GF-D8 (cell line): ENCODE measurements around the gene STRBP.
"Not testable (repeated sequence)": the region's sequence is repeated elsewhere in the genome, so short reads cannot be mapped to it uniquely, and the experiment has no call there.

Experiments used
- DNase-seq: peaks from one replicate; lab custom pipeline; 2025; lab: John Stamatoyannopoulos, UW

Gene STRBP

DNA sequence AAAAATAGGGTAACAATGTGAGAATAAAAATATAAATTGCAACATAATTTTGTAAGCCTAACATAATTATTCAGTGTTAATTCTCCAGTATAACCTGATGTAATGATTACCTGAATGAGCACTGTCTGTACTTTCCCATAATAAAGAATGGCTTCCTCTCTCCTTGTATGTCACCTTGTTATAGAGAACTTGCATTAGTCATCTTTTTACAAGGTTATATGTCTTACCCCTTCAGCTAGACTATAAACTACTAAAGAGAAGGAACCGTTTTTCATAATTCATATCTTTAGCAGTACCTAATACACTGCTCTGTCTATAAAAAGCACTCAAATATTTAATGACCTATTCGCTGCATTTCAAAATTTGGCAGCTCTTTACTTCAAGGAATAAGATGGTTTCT, 19.8 kb downstream of the STRBP start:
- no peak for DNase-seq

DNA sequence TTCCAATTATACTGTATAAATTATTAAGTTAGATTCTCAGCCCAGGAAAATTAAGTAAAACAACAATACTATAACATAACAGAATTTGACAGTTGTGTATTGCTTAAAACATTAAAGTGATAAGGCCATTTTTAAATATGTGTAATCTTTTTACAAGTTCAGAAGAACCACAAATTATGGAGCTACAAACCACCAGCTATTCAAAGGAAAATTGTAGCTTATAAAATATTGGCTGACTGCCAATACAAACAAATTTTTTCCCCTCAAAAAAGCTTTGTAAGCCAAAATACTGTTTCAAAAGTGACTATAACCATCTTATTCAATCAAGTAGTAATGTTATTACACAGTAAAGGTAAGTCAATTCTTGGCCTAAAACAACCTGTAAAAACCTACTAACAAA, 21.9 kb downstream of the STRBP start:
- peak; percentile 14 for DNase-seq

DNA sequence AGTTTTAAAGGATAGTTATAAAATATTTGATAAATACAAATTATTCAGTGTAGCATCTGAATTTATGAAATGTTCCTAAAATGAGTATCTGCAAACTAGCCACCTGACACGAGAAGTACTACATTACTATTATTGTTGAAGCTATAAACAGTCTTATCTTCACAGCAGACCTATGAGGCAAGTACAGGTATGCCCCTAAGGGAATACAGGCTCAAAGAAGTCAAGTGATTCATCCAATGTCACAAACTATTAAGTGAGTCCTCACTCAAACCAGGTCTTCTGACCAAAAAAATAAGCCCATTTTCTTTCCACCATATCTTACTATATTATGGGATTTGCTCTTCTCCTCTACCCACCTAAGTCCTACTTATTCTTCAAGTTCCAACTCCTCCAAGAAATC, 28.7 kb downstream of the STRBP start:
- DNase-seq = no peak

DNA sequence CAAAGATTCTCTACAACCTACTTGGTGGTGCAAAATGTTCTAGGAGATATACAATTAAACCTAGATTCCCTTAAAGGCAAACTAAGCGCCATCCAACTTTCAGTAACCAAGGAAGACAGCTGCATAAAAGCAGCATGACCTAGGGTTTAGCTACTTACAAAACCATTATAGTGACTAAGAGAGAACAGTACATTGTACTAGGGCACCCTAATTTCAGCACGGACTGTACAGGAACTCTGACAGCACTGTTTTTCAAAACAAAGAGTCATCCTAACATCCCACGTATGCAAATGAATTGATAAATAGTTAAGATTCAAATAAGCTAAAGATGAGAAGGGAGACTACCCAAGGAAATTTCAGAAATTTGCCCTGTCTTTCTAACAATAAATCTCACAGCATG, 30.0 kb downstream of the STRBP start:
- no peak for DNase-seq

DNA sequence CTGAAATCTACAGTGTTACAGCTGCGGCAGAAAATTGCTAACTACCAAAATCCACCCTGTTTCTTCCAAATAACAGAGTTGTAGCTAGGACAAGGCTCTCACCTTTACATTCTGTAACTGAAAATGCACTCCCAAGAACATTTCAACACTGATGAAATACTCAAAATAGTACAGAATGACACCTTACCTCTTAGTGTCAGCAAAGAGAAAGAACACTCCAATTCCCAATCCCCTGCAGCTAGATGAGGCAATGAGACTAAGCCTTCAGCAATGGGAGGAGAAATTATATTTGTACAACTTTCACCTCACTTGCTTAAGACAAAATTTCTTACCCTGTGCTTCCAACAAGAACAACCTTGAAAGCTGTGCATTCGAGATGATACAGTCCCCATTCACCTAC, 31.2 kb downstream of the STRBP start:
- DNase-seq = no peak

DNA sequence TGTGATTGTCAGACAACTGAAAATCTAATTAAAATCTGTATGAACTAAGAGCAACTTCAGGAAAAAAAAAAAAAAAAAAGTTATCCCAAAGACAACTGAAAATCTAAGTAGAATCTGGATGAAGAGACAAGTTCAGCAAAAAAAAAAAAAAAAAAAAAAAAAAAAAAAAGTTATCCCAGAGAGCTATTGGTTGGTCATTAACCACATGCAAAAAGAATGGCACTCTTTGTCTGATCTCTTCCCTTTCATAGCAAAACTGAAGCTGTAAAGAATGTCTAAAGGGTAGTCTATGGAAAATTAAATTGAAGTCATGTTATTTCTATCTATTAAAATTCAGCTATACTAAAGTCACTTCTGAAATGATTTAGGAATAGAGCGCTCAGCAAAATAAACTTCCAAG, 32.9 kb downstream of the STRBP start:
- no peak for DNase-seq

DNA sequence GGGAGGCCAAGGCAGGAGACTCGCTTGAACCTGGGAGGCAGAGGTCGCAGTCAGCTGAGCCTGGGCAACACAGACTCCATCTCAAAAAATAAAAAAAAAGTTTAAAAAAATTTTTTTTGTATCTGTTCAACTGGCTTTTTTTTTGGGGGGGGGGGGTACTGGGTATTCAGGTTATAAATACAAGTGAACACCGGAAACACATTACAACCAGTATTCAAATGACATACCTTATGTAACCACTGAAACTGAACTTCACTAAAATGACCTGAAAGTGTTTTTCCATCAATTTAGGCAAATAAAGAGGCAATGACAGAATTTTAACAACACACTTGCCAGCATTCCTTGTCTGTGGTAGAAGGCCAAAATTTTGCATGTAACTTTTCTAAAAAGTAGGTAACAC, 33.5 kb downstream of the STRBP start:
- no peak for DNase-seq

DNA sequence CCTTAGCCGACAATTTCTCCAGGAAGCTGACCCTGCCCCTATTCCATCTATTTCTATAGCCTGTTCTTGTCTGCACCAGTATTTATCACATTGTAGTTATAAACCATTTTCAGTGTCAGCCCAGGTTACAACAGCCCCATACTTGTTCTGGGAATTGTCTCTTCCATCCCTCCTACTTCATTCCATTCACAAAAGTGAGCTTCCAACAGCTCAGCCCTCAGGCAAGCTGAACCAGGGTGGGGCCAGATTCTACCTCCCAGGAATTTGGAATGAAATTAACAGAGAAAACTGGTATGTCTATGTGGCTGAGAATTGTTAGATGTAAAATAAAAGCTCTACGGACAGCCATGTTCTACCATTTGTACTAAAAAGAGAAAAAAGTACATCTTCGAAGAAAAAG, 36.1 kb downstream of the STRBP start:
- no peak for DNase-seq

DNA sequence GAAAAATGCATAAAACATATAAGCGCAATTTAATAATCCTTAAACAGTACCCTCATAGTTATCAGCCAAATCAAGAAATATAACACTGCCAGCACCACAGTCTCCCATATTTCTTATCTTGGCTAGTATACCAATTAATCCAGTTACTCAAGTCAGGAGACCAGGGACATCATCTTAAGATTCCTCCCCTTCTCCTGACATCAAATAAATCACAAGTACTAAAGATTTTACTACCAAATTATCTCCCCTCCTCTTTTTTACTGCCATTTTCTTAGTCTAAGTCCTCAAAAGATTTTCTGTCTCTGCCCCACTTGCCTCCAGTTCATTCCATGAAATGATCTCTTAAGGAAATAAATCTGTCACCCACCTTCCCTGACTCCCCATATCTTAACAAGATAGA, 37.0 kb downstream of the STRBP start:
- DNase-seq = no peak

DNA sequence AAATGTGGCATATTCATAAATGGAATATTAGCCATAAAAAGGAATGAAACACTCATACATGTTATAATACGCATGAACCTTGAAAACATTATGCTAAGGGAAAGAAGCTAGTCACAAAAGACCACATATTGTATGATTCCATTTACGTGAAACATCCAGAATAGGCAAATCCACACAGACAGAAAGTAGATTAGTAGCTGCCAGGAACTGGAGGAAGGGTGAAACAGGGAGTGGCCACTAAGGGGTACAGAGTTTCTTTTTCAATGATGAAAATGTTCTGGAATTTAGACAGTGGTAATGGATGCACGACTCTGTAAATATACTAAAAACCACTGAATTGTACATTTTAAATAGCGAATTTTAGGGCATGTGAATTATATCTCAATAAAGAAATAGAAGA, 39.4 kb downstream of the STRBP start:
- no peak for DNase-seq

DNA sequence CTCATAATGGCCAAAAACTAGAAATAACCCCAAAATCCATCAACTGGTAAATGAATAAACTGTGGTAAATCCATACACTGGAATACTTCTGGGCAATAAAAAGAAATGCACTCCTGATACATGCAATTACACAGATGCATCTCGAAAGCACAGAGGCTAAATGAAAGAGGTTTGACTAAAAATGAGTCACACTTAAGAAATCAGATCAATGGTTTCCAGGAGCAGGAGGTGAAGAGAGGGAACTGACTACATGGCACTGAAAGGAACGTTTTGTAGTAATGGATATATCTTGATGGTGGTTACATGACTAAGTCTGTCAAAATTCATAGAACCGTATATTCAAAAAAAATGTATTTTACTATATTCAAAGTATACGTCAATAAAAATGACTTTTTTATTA, 42.4 kb downstream of the STRBP start:
- DNase-seq = no peak

DNA sequence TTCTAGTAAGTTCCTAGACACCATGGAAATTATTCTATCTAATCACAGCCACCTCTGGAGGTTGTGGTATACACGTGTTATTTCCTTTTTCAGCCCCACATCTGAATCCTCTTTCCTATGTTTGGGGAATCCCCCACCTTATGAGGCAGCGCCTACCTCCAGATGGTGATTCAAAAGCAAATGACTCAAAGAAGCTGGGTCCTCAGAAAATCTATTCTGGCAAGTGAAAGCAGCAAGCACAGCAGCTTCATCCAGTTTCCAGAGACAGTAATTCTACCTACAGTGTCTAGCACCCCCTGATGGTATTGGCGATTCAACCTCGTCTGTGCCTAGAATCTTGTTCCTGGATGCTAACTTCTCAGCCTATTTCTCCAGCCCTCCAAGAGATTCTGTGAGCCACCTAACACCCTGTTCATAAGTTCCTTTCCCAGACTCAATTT, 43.0 kb downstream of the STRBP start:
- DNase-seq = no peak

DNA sequence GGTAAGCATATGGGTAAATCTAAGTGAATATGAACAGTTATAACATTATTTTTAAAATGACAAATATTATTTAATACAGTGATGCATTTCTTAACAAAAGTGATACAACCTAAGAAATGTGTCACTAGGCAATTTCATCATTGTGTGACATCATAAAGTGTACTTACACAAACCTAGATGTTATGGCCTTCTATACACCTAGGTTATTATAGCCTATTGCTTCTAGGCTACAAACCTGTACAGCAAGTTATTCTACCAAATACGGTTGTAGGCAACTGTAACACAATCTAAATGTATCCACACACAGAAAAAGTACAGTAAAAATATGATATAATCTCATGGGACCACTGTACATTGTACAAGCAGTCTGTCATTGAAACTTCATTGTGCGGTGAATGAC, 48.3 kb downstream of the STRBP start:
- no peak for DNase-seq

DNA sequence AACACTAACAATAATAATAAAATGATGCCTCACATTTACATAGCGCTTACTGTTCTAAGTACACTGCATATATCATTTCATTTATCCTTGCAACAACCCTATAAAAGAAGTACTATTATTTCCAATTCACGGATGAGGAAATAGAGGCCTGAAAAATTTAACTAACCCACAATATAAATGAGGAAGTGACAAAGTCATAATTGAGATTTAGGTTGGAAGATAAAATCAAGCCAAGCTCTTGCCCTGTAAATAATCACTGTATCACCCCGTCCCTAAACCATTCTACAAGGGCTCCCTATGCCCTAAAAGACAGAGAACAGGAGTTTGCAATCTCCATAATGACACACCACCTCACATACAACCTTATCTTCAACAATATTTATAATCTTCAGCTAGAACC, 49.6 kb downstream of the STRBP start:
- no peak for DNase-seq

DNA sequence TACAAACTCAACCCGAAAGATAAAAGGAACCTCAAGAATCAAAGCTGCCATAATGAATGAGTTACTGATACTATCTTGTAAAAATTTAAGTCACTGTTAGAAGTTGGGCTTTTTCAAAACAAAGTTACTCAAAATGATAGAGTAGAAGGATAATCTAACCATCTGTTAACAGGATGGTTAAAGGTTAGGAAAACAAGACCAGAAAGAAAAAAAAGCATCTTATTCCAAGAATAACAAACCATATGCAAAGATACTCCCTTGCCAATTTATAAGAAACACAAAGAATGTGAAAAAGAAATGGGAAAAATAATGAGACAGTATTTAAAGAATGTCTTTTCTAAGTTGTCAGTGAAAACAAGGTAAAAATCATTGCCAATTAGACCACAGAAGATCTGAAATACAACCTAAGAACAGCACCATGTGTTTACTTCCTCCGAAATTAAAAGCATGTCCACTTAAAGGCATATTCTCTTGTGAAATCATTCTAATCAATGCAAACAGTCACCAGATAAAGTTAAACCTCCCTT, 51.2 kb downstream of the STRBP start:
- no peak for DNase-seq

DNA sequence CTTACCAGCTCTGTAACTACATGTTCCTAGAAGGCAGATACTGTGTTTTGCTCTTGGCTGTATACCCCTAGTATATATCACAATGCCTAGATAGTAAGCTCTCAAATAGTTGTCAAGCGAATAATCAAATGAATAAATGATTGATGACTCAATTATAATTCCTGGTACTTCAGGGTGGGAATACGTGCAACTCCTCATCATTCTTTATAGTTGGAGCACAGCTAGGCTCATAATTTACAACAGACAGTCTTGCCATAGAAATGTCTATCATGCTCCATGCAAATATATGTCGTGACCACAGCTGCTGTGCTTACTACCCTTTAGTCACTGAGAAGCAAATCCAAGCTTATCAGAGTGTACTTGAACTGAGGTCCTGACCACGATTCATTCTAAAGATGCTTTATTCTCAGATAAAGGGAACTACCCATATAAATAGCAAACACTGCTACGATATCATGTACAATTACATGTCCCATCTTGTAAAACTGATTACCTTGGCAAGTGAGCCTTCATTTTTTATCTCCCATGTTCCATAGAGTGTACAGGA, 52.1 kb downstream of the STRBP start:
- DNase-seq = no peak

DNA sequence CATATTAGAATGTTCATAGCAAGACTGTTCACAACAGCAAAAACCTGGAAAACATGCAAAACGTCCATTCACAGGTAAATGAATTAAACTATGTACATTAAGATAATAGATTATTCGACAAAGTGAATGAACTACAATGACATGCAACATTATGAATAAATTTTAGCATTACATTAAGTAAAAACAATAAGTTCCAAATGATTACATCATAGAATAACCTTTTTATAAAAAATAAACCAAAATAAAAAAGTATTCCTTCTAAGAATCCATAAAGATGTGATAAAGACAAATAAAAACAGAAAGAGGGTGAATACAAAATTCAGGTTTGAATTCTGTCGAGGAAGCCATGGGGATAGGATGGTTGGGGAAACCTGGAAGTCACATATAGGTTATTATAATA, 57.3 kb downstream of the STRBP start:
- no peak for DNase-seq

DNA sequence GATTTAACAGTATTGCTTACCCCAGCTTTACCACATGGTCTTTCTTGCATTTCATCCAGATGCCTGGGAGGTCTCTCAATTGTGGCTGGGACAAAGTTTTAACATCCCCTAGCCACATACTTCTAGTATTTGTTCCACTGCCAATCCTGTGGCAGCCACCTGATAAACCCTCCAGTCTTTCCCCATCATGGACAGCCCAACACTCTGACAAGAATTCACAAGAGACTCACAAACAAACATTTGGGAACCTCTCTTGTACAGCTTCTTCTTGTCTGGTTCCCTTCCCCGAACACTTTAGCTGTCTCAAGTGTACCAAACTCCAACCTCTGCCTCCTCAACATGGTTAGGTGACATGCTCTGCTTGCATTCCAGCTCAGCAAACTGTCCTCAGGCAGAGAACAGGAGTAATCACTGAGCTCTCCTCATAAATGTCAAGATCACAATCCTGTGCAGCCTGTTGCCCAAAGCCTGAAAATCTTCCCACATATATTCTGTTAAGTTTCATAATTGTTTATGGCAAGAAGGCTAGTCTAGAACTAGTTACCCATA, 59.7 kb downstream of the STRBP start:
- no peak for DNase-seq

DNA sequence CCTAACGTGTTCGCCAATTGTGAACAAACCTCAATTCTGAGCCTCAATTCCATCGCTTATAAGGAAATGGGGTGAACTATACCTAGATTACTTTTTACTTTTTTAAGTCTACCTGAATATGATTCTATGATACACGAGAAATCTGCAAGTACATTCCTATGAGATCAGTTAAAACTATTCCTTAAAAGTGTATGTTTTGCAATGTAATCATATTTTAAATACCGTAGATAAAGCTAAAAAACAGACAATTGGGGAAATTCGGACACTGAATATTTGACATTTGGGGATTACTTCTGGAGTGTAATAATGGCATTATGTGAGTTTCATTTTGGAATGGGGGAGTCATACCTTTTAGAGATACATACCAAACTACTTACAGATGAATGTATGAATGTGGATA, 62.3 kb downstream of the STRBP start:
- no peak for DNase-seq

DNA sequence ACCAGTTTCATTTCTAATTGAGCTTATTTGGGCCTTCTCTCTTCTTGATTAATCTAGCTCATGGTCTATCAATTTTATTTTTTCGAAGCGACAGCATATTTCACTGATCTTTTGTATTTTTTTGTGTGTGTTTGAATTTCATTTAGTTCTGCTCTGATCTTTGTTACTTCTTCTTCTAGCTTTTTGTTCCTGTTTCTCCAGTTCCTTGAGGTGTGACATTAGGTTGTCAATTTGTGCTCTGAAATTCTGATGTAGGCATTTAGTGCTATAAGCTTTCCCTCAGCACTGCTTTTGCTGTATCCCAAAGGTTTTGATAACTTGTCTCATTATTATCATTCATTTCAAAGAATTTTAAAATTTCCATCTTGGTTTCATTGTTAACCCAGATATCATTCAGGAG, 67.3 kb downstream of the STRBP start:
- DNase-seq = no peak

DNA sequence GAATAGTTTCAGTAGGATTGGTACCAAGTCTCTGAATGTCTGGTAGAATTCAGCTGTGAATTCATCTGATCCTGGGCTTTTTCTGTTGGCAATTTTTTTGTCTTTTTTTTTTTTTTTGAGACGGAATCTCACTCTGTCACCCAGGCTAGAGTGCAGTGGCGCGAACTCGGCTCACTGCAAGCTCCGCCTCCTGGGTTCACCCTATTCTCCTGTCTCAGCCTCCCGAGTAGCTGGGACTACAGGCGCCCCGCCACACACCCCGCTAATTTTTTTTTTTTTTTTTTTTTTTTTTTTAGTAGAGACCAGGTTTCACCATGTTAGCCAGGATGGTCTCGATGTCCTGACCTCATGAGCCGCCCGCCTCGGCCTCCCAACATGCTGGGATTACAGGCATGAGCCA, 67.9 kb downstream of the STRBP start:
- DNase-seq = not testable (repeated sequence)

DNA sequence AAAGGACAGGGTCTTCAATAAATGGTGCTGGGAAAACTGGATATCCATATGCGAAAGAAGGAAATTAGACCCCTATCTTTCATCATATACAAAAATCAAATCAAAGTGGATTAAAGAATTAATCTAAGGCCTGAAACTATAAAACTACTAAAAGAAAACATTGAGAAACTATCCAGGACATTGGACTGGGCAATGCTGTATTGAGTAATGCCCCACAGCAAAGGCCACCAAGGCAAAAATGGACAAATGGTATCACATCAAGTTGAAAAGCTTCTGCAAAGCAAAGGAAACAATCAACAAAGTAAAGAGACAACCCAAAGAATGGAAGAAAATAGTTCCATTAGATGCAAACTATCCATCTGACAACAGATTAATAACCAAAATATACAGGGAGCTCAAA, 72.3 kb downstream of the STRBP start:
- DNase-seq = no peak

DNA sequence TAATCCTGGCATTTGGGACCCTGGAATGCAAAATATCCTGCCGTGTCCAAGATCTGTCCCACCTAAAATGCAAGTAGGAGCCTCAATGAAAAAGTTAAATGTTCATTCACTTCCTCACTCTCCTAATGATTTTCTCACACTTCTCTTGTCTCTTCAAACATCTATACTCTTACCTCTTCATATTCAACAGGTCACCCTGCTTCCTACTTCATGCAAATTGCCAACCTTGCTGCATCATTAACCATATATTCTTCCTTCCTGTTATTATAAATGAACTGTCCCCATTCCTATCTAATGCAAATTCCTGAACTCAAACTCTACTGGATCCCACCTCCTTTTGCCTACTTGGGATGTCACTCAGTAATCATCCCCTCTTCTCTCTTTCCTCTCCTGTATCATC, 74.4 kb downstream of the STRBP start:
- no peak for DNase-seq

DNA sequence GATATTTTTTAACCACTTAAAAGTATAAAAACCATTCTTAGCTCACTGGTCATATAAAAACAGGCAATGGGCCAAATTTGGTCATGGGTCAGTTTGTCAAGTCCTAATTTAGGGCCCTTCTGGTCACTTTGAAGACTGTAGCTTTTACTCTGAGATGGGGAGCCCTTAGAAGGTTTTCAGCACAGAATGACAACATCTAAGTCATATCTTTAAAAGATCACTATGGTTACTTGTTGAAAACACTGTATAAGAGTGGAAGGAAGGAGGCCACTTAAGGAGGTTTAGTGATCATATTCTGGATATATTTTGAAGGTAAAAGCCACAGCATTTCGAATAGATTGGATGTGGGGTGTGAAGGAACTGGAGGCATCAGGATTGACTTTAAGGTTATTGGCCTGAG, 76.7 kb downstream of the STRBP start:
- no peak for DNase-seq
